ENCODE results near the gene WASF3. TPM values are rescaled to one million over a fixed set of nuclear protein-coding genes. Genes with fewer than 3 reads are reported as not detected.

The WASF3 gene
- total and polyA plus RNA-seq, 4 donors: 4.9 to 14.4 (median 8.3) TPM

DNA sequence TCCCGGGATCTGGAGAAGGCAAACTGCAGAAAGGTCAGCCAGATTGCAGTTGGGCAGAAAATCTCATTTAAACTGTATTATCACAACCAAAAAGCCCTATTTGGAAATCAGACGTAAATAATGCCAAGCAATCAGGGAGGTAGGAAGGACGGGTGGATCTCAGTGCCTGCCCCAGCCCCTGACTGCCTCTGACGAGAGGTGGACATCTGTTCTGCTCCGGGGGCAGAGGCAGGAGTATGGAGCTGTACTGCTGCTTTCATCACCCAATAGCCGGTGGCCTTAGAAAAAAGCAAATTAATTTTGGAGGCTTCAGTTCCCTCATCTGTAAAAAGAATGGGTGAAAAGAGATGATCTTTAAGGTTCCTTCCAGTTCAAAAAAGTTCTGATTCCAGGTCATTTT, 43.6 kb upstream of the WASF3 start:
- WGBS, 2 donors: 73 to 78% methylated on average over 6 of the region's 6 CpGs
- no peak overlapping the region for H3K9ac ChIP-seq (ENCODE audit: insufficient read depth in 1 of 2, low read length in 2 of 2)
- no peak overlapping the region for H3K4me3 ChIP-seq
- no peaks in the 10 kb centered on the region for H3K4me1 ChIP-seq (ENCODE audit: control insufficient read depth in 5 of 5, insufficient read depth in 5 of 5, low read length in 5 of 5)
- H3K9me3 ChIP-seq (ENCODE audit: control insufficient read depth in 4 of 4, insufficient read depth in 3 of 4, low read length in 3 of 4): peaks cover 0 to 2% (median 0%) of the 10 kb centered on the region in 4 donors
- ATAC-seq (ENCODE audit: insufficient read depth, low FRiP score) (no peak), DNase-seq (no peak)
- no peak overlapping the region for H3K27ac ChIP-seq (ENCODE audit: low read depth in 1 of 2, low read length in 1 of 2)
- TF ChIP-seq, protein P1, sequence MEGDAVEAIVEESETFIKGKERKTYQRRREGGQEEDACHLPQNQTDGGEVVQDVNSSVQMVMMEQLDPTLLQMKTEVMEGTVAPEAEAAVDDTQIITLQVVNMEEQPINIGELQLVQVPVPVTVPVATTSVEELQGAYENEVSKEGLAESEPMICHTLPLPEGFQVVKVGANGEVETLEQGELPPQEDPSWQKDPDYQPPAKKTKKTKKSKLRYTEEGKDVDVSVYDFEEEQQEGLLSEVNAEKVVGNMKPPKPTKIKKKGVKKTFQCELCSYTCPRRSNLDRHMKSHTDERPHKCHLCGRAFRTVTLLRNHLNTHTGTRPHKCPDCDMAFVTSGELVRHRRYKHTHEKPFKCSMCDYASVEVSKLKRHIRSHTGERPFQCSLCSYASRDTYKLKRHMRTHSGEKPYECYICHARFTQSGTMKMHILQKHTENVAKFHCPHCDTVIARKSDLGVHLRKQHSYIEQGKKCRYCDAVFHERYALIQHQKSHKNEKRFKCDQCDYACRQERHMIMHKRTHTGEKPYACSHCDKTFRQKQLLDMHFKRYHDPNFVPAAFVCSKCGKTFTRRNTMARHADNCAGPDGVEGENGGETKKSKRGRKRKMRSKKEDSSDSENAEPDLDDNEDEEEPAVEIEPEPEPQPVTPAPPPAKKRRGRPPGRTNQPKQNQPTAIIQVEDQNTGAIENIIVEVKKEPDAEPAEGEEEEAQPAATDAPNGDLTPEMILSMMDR (IDR thresholded peaks at IDR 0.05; ENCODE audit: control extremely low read depth, extremely low read depth): no peak
- H3K36me3 ChIP-seq (ENCODE audit: control insufficient read depth in 4 of 4, insufficient read depth in 4 of 4, low read length in 4 of 4): no peaks in the 10 kb centered on the region
- no peaks in the 10 kb centered on the region for H3K27me3 ChIP-seq (ENCODE audit: control insufficient read depth in 3 of 3, insufficient read depth in 3 of 3, low read length in 2 of 3)

DNA sequence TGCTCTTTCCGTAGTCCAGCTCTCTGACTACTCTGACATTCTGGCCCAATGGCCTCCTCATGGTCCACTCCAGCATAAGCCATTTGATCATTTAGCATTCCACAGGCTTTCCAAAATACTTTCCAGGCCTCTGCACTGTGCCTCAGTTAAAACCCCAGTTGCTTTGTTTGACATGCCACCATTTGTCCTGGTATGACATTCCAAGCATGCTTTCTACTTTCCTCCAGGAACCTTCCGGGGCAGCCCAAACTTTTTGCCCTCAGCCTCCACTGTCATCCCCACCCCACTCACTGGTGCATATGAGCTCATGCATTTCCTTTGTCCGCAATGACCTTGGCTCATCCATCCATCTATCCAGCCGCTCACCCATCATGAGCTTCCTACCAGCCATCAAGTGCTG, 41.8 kb upstream of the WASF3 start:
- TF ChIP-seq, protein P1 (IDR thresholded peaks at IDR 0.05; ENCODE audit: control extremely low read depth, extremely low read depth): no peak
- Histone ChIP-seq H3K27me3 (ENCODE audit: control insufficient read depth in 3 of 3, insufficient read depth in 3 of 3, low read length in 2 of 3) (no peaks in the 10 kb centered on the region), H3K9me3 (ENCODE audit: control insufficient read depth in 4 of 4, insufficient read depth in 3 of 4, low read length in 3 of 4) (peaks cover 0 to 4% (median 0%) of the 10 kb centered on the region in 4 donors), H3K4me1 (ENCODE audit: control insufficient read depth in 5 of 5, insufficient read depth in 5 of 5, low read length in 5 of 5) (no peaks in the 10 kb centered on the region), H3K27ac (ENCODE audit: low read depth in 1 of 2, low read length in 1 of 2) (no peak overlapping the region), H3K36me3 (ENCODE audit: control insufficient read depth in 4 of 4, insufficient read depth in 4 of 4, low read length in 4 of 4) (no peaks in the 10 kb centered on the region), H3K9ac (ENCODE audit: insufficient read depth in 1 of 2, low read length in 2 of 2) (no peak overlapping the region), H3K4me3 (no peak overlapping the region)
- no peak for ATAC-seq (ENCODE audit: insufficient read depth, low FRiP score)
- no peak for DNase-seq
- WGBS, 2 donors: 68 to 80% methylated on average over 4 of the region's 4 CpGs

- Histone ChIP-seq H3K27me3 (ENCODE audit: control insufficient read depth in 3 of 3, insufficient read depth in 3 of 3, low read length in 2 of 3) (no peaks in the 10 kb centered on the region), H3K36me3 (ENCODE audit: control insufficient read depth in 4 of 4, insufficient read depth in 4 of 4, low read length in 4 of 4) (no peaks in the 10 kb centered on the region), H3K4me1 (ENCODE audit: control insufficient read depth in 5 of 5, insufficient read depth in 5 of 5, low read length in 5 of 5) (no peaks in the 10 kb centered on the region), H3K9ac (ENCODE audit: insufficient read depth in 1 of 2, low read length in 2 of 2) (no peak overlapping the region), H3K9me3 (ENCODE audit: control insufficient read depth in 4 of 4, insufficient read depth in 3 of 4, low read length in 3 of 4) (peaks cover 0 to 5% (median 0%) of the 10 kb centered on the region in 4 donors), H3K4me3 (no peak overlapping the region), H3K27ac (ENCODE audit: low read depth in 1 of 2, low read length in 1 of 2) (no peak overlapping the region)
- no peak for ATAC-seq (ENCODE audit: insufficient read depth, low FRiP score)
- 88 to 92% methylated on average over 2 of the region's 2 CpGs for WGBS, 2 donors
- DNase-seq: no peak
- TF ChIP-seq, protein P1 (IDR thresholded peaks at IDR 0.05; ENCODE audit: control extremely low read depth, extremely low read depth): no peak
Measured at GRCh38 chr13:26517936-26518335, 39.5 kb upstream of the WASF3 start.

- DNase-seq (peak in 2 of 3 donors; percentile 39 to 75), ATAC-seq (ENCODE audit: insufficient read depth, low FRiP score) (no peak)
- Histone ChIP-seq H3K36me3 (ENCODE audit: control insufficient read depth in 4 of 4, insufficient read depth in 4 of 4, low read length in 4 of 4) (no peaks in the 10 kb centered on the region), H3K9me3 (ENCODE audit: control insufficient read depth in 4 of 4, insufficient read depth in 3 of 4, low read length in 3 of 4) (peaks cover 0 to 5% (median 0%) of the 10 kb centered on the region in 4 donors), H3K27me3 (ENCODE audit: control insufficient read depth in 3 of 3, insufficient read depth in 3 of 3, low read length in 2 of 3) (no peaks in the 10 kb centered on the region), H3K4me3 (no peak overlapping the region), H3K4me1 (ENCODE audit: control insufficient read depth in 5 of 5, insufficient read depth in 5 of 5, low read length in 5 of 5) (no peaks in the 10 kb centered on the region), H3K9ac (ENCODE audit: insufficient read depth in 1 of 2, low read length in 2 of 2) (no peak overlapping the region), H3K27ac (ENCODE audit: low read depth in 1 of 2, low read length in 1 of 2) (no peak overlapping the region)
- TF ChIP-seq, protein P1 (IDR thresholded peaks at IDR 0.05; ENCODE audit: control extremely low read depth, extremely low read depth): no peak
- WGBS, 2 donors: 10% methylated on average over 5 of the region's 5 CpGs
Measured at GRCh38 chr13:26518451-26518959, 39.0 kb upstream of the WASF3 start.

Data from lung (tissue), 12 donors.